Keratinocyte (primary cell): ENCODE results near the gene MYO1C.

Experiments used
- CTCF ChIP-seq, 3 experiments: IDR thresholded peaks in 1 of 3; conservative IDR thresholded peaks in 1 of 3; optimal IDR thresholded peaks in 1 of 3; 2 replicates in 2 of 3; 3 replicates in 1 of 3; pipeline versions ENCODE3 to v1.5.1; 2011; ENCODE audit warnings: low read length in 3 of 3, mild to moderate bottlenecking in 3 of 3, moderate library complexity in 2 of 3, control low read depth in 1 of 3, inconsistent platforms in 1 of 3; ENCODE audit not compliant: insufficient read depth in 2 of 3; ENCODE audit errors: extremely low read depth in 1 of 3
- EZH2 ChIP-seq: IDR thresholded peaks from one replicate; pipeline ENCODE4 v1.6.1; 2012; ENCODE audit warnings: inconsistent platforms, mild to moderate bottlenecking, low read length, moderate library complexity

- TF ChIP-seq CTCF (optimal IDR thresholded peaks at IDR 0.05 in 1 of 3, IDR thresholded peaks at IDR 0.05 in 1 of 3, conservative IDR thresholded peaks at IDR 0.05 in 1 of 3; ENCODE audit: extremely low read depth in 1 of 3, insufficient read depth in 2 of 3, low read length in 3 of 3) (peak in 1 of 3 experiments; percentile 11), EZH2 (no peak)
Measured at GRCh38 chr17:1509290-1509881, 16.9 kb upstream of the MYO1C start.
